ENCODE measurements around the gene TEX44.
A peak's percentile ranks its signal among the peaks of the same experiment; 100 is the strongest.

TEX44 gene

DNA sequence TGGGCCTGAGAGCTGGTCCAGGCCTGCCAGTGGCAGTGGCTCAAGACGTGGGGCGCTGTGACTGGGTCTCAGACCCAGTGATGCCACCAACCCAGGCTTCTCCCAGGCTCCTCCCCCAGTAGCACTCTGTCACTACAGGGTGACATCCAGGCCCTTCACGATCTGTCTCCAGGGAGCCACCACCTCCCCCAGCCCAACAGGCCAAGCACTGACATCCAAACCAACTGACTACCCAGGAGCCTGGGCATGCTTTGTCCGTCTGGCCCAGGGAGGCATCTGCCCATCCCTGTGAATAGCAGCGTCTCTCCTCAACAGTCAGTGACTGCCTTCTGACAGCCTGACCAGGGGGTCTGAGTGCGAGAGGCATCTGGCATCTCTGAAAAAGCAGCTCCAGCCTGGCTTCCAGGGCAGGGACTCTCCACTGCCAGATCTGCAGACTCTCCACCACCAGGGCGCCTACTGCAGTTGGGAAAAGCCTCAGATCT lies 13.0 kb downstream of the TEX44 start:
- no peak for DNase-seq (ENCODE audit: low read depth)

DNA sequence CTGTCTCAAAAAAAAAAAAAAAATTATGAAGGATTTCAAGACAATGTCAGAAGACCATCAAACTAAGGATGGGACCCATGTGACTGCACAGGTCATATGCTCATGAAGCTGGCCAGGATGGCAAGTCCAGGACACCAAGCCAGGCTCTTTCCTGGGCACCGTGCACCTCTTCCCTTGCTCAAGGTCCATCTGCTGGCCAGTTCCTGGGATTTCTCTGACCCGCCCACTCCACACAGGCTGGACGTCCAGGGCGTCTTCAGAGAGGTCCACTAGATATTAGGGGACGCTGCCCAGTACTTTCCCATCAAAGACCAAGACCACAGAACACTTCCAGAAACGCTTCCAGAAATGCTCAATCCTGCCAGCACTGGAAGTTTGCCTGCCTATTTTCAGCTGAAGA lies 14.3 kb downstream of the TEX44 start:
- no peak for DNase-seq (ENCODE audit: low read depth)

DNA sequence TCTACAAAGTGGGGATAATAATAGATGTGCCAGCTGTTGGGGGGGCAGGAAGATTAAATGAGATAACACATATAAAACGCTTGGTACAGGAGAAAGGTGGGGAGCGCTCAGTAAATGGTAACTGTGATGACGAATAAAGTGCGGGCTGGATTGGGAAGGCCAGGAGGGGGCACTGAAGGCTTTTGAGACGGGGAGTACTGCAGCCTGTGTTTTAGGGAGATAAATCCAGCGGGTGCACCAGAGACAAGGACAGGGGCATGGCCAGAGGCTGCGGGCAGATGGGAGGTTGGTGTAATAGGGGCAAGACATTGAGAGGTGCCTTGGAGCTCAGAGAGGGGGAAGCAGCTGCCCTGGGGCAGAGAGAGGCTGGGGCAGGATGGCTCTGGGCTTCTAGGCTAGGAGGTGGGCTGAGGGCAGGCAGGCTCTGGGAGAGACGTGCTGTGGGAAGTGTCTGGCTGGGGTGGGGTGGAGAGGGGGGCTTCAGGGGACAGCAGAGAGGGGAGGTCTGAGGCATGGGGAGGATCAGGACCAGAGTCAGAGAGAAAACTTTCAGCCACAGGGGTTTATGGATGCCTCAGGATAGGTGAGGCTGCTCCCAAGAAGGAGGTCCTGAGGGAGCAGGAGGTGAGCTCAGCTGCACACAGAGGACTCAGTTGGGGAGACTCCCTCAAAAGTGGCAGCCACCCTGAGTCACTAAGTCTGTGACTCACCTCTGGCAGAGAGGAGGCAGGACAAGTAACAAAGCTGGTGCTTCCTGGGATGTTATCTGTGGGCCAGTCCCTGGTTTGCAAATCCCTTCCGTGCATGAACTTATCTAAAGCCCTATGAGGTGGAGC lies 18.8 kb downstream of the TEX44 start:
- peak; percentile 57 for DNase-seq (ENCODE audit: low read depth)

DNA sequence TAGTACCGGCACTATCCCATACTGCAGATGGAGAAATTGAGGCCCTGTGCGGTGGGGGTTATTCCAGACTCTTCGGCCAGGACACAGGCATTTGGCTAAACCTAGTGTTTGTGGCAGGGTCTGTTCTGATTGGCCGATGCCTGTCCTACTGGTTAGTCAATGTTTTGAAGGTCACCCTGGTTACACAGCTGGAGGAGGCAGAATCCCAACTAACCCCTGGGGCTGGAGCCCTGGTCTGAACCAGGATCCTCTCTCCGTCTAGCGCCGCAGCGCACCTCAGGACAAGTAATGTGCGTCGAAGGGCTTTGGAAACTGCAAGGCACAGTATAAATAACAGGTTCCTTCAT lies 19.4 kb downstream of the TEX44 start:
- DNase-seq (ENCODE audit: low read depth), result peak; percentile 65

DNA sequence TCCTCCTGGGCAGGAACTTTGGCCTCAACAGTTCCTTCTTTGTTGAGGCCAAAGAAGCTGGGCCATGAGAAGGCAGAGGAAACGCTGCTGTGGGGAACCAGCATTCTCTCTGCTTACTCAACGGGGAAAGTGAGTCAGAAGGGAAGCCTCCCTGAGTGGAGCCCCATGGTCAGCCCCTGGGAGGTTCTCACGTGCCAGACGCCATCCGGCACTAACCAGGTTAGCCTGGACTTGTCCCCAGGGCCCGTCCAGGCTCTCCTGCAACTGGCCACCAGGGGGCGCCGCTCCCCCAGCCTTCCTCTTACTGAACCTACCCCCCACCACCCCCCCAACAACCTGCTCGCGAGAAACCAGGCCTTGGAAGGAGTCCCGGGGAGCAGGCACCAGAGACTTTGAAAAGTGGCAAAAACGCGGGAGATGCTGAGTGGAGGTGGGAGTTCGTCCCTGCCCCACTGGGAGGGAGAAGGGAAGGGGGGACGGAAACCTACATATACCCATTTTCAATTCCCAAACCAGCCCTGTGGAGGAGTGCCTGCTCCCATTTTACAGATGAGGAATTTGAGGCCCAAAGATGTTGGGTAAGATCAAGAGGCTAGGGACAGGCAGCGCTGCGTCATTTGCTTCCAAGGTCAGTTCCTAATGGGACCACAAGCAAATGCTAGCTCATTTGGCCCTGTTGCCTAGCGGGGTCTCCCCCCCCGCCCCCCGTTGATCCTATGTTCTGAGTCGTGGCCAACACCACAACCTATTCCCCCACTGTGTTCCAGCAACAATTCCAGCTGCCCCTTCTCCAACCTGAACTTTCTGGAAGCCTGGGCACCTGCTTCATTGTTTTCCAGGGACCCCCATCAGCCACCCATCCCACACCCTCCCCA lies 20.0 kb downstream of the TEX44 start:
- DNase-seq (ENCODE audit: low read depth), result peak; percentile 72

DNA sequence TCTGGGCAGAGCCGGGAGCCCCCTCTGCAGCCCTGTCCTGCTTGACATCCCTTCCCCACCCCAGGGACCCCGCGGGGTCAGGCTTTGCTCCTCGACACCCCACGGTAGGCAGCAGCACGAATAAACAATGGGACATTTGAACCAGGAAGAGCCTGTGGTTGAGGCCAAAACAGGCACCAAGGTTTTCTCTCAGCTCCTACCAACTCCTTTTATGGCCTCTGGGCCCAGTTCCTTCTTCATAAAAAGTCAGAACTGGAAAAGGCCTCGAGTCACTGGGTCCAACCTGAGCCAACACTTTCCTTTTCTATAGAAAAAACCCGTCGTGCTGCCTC lies 20.6 kb downstream of the TEX44 start:
- no peak for DNase-seq (ENCODE audit: low read depth)

DNA sequence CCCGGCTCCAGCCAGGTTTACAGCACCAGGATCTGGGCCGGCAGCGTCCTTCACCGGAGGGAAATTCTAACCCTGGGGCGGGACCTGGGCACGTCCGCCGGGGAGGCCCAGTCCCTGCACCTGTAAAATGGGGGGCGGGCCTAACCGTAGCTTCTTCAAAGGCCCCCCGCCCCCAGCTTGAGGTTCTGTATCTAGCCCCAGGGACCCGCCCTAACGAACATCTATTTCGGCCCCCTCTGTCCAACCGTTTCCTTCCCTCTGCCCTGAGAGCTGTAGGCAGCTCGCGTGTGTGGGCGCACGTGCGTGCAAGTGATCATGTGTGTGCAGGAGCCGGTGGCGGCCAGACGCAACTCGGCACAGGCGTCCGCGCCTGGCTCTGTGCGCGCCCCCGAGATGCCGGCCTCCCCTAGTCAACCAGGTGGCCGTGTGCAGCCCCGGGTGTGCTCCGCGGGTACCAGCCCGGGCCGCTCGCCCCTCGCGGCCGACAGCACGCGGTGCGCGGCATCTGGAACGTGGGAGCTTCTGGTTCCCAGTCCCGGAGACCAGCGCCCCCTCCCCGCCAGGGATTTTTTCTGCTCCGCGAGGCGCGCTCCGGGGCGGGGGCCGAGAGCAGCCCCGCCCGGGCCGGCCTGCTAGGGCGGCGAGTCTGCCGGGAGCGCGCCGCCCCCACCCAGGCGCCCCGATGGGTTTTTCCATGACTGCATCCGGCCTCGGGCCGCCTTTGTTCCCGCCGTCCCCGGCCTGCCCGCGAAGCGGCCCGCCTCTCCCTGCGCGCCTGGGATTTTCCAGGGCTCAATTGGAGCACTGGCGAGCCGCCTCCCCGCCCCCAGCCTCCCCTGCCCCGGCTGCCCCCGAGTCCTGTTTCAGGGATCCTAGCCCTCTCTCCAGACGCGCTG lies 21.2 kb downstream of the TEX44 start:
- DNase-seq (ENCODE audit: low read depth), result no peak

DNA sequence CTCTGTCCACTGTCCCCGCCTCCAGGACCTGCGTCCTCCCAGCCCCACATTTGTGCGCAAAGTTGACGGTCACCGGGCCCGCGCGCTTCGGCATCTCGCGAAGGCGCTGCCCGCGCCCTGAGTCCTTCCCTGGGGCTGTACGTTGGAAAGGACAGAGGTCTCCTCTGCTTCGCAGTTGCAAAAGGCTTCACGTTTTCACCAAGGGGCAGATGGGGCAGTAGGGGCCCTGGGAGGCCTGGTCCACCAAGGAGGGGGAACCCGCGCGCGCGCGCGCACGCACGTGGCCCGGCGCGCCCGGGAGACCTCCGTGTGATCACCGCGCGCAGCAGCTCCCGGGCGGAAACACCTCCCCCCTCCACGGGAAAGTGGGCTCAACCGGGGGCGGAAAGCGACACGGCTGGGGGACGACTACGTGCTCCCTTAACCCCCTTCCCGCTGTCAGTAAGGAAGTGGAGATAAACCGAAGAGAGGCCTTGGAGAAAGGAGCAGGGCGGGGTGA lies 21.9 kb downstream of the TEX44 start:
- DNase-seq (ENCODE audit: low read depth), result no peak

DNA sequence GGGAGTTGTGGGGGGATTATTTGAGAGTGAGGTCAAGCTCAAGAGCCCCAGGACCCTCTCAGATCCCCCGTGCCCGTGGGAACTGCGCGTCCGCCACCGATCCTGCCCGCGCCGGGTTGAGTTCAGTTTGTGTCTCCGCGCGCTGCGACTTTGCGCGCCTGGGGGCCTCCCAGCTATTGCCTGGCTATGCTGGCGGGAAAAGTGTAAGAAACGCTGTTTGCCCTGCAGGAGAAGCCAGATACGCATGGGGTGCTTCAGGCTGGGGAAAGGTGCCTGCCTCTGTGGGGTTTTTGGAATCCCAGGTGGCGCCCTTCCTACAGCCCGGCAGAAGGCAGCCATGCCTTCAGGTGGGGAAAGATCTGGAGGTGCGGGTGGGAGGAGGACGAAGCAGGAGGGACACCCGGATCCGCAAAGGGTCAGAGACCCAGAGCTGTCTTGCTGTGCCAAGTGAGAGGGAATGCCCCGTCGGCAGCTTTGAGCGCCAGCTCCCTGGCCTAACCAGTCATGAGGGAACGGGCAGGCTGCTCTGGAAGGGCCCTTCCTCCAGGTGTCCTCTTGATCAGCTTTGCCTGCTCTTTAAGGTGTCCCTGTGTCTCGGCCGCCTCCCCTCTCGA lies 22.5 kb downstream of the TEX44 start:
- no peak for DNase-seq (ENCODE audit: low read depth)

DNA sequence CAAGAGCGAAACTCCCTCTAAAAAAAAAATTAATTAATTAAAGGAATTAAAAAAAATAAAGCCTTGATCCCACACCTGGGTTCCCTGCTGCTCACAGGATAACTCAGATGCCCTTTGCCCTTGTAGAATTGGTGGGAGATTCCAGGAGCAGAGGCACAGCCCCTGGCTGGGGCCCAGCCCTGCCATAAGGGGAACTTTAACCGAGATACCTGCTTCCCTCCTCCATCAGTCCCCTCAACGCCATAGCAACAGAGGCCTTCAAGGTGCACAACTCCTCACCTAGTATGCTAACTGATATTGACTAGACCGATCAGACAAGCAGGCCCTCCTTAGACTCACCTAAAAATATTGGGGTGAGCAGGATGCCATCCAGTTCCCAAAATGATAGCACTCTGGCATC lies 23.6 kb downstream of the TEX44 start:
- no peak for DNase-seq (ENCODE audit: low read depth)

DNA sequence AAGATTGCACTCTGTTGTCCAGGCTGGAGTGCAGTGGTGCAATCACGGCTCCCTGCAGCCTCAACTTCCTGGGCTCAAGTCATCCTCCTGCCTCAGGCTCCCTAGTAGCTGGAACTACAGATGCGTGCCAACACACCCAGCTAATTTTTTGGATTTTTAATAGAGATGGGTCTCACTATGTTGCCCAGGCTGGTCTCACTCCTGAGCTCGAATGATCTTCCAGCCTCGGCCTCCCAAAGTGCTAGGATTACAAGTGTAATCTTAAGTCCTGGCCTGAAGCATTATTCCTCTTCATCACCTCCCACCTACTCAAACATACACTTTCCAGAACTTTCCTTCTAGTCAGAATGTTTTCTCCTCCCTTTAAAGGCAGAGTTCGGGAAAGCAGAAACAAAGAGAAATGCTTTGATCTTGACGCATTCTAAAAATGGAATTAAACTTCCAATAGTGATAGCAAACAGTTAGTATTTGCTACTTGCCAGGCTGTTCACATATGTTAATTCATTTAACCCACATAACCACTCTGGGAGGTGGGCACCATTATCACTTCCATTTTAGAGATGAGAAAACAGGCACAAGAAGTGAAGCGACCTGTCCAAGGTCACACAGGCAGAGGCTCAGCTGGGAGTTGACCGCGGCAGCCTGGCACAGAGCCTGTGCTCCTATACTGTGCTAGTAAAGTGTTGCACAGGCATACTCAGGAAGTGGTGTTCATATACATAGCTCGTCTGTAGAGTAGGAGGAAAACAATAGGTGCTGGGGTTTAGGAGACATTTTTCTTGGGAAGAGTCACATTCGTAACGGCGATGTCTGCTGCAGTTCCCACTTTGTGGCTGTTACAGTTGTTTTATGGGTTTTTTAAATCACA lies 24.6 kb downstream of the TEX44 start:
- no peak for DNase-seq (ENCODE audit: low read depth)

DNA sequence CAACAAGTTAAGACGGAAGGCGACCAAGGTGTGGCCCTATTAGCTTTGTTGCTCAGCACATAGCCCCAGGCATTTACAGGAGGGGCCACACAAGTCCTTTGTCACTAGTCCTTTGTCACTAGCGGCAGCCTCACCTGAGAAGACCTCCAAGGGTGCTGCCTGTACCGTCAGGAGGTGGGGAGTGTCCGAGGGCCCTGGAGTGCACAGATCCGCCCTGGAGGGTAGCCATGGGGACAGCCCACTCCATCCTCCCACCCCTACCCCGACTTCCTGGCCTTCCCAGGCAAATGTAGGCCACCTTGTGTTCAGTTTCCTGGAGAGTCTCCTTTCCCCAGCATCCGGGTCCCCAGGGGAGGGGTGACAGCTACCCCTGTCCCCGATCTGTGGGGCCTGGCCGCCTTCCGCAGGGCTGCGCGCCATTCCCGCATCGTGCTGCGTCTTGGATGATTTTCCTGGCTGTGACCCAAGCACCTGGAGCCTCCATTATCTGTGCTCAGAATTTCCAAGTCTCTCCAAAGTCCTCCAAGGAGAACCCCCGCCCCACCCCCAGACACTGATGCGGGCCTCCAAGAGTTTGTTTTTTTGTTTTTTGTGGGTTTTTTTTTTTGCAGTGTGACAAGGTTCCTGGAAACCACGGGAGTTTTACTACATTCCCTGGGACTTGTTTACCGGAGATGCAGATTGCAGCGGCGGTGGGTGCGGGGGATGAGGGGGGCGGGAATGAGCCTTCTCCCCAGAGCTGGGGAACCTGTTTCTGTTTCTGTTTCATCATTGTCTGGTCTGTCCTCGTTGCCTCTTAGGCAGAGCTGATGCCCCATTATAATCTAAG lies 28.6 kb downstream of the TEX44 start:
- no peak for DNase-seq (ENCODE audit: low read depth)

DNA sequence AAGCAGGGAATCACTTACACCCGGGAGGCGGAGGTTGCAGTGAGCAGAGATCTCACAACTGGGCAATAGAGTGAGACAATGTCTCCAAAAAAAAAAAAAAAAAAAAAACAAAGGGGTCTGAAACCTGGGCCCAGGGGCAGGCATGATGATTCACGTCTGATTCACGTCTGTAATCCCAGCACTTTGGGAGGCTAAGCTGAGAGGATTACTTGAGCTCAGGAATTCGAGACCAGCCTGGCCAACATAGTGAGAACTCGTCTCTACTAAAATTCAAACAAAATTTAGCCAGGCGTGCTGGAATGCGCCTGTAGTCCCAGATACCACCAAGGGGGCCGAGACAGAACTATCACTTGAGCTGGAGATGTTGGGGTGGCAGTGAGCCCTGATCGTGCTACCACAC lies 30.3 kb downstream of the TEX44 start:
- DNase-seq (ENCODE audit: low read depth), result no peak

DNA sequence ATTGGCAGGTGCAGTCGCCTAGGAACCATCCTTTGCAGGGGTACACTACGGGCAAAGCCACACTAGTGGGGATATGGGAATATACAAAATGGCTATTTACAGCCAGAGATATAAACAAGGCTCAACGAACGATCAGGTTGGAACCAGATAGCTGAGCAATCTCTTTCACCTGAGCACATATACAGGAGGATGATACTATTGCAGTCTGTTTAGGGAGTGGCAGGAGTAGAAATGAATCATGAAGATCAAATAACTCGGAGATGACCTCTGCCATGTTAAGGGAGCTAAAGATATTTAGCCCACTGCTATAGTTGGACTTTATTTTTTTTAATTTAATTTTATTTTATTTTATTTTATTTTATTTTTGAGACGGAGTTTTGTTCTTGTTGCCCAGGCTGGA lies 33.8 kb downstream of the TEX44 start:
- DNase-seq (ENCODE audit: low read depth), result no peak

DNA sequence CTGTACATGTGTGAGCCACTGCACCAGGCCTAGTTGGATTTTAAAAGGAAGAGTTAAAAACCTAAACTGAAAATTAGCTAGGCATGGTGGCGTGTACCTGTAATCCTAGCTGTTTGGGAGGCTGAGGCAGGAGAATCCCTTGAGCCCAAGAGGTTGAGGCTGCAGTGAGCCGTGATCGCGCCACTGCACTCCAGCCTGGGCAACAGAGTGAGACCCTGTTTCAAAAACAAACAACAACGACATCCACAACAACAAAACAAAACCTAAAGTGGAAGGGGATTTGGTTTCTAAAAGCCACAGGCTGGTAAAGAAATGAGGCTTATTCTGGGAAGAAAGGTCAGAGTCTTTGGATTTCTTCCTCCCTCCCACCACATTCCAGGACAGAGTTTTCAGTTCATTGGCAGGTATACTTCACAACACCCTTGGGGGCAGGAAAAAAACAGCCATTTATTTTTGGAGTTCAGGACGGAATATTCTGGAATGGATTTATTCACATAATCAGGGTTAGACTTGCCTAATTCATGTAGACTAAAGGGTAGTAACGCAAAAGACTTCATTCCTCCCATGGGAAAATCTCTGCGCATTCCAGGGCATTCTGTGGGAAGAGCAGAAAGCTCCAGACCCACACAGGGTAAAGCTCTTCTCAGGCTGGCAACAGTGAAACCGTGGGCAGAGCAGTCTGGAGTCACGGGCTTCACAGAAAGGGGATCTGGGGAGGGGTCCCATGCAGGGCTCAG lies 34.9 kb downstream of the TEX44 start:
- DNase-seq (ENCODE audit: low read depth), result no peak

DNA sequence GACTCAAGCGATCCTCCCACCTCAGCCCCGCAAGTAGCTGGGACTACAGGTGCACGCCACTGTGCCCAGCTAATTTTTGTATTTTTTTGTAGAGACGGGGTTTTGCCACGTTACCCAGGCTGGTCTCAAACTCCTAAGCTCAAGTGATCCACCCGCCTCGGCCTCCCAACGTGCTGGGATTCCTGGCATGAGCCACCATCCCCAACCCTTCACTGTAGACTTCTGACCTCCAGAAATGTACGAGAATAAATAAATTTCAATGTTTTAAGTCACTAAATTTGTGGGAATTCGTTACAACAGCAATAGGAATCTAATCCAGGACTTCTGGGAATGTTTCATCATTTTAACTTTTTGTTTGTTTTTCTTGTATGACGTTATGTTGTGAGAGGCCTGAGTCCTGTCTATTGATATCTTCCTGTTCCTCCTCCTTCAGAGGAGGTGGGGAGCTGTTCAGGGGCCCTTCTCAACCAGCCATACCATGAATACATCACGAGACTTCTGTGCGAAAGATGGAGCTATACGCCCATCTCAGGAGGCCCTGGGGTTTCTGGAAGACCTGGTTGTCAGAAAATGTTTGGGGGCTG lies 40.0 kb downstream of the TEX44 start:
- no peak for DNase-seq (ENCODE audit: low read depth)

DNA sequence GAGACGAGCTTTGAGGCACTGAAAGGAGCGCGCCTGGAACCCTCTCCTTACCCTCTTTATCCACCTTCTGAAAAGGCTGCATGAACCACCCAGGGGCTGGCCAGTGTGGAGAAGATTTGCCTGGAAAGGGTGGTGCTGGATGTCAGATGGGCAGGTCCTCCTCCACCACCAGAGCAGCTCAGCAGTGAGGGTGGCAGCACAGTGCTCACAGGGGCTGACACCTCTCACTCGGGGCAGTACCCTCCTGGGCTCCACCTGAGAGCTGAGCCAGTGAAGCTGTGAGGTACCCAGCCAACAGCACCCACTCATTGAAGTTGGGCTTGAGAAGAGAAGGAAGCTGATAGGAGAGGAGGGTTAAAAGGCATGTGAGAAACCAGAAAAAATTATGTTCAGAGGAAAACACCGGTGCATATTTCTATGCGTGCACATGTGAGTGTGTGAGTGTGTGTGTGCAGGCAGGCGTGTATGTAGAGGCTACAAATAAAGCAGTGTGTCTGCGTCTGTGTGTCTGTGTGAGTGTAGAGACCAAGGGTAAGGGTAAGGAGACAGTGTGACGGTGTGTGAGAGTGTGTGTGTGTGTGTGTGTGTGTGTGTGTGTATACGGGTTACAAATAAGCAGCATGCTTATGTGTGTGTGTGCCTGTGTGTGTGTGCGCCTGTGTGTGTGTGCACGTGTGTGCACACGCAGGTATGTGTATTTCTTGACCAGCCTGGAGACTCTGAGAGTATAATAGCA lies 40.7 kb downstream of the TEX44 start:
- DNase-seq (ENCODE audit: low read depth), result no peak

DNA sequence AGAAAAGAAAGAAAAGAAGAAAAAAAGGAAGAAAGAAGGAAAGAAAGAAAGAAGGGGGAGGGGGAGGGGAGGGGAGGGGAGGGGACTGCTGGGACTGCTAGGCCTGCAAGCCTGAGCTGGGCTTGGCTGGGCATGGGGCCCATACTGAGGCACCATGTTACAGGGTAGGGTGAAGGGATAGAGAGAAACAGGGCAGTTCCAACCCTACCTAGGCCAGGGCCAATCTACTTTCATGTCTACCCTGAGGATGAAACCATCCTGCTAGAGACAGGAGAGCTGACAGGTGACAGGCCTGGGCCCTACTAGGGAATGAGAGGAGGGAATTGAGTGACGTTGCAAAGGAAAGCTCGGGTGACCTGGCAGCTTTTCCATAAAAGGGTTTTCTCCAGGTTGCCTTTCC lies 41.7 kb downstream of the TEX44 start:
- no peak for DNase-seq (ENCODE audit: low read depth)

Data from GM04503 (cell line).